ENCODE measurements around the gene PARVA. TPM values are rescaled to one million over a fixed set of nuclear protein-coding genes. Genes with fewer than 3 reads are reported as not detected.
"Not testable (repeated sequence)": the region's sequence is repeated elsewhere in the genome, so short reads cannot be mapped to it uniquely, and the experiment has no call there.

The PARVA gene
- total and polyA plus RNA-seq, 2 of the 8 experiments (the other 6 are each of a cell fraction or from before 2014, with no cell fraction given), result 3.1 to 13.5 TPM

- H3K9ac ChIP-seq (replicated peaks in 1 of 4; ENCODE audit: extremely low read depth in 1 of 4, low read depth in 3 of 4, low read length in 3 of 4); H2BK15ac ChIP-seq (ENCODE audit: low read length); H2AFZ ChIP-seq (ENCODE audit: low read length); H3K18ac ChIP-seq (ENCODE audit: extremely low read depth, low read length); H2BK20ac ChIP-seq (ENCODE audit: low read length); H3K27me3 ChIP-seq (replicated peaks in 1 of 4; ENCODE audit: control insufficient read depth in 3 of 4, extremely low read depth in 1 of 4, insufficient read depth in 3 of 4, low read length in 3 of 4); H2AK5ac ChIP-seq (ENCODE audit: low read depth, low read length); H3K14ac ChIP-seq (ENCODE audit: insufficient read length); H2BK120ac ChIP-seq (replicated peaks; ENCODE audit: low read depth, low read length); H3K9me3 ChIP-seq (ENCODE audit: insufficient read depth in 2 of 2, low read depth in 1 of 2, low read length in 1 of 2); FAIRE-seq; H3K79me1 ChIP-seq (ENCODE audit: low read depth, low read length); H4K5ac ChIP-seq (ENCODE audit: insufficient read length, low read depth, low read length); H4K91ac ChIP-seq (replicated peaks; ENCODE audit: insufficient read length, low read length); DNase-seq (ENCODE audit: low read depth in 1 of 2, low spot score in 2 of 2); H3K56ac ChIP-seq (replicated peaks; ENCODE audit: insufficient read length, low read depth, low read length); H3K4me1 ChIP-seq (replicated peaks in 1 of 4; ENCODE audit: control insufficient read depth in 3 of 4, insufficient read depth in 4 of 4, low read length in 3 of 4); H3K4me3 ChIP-seq (ENCODE audit: extremely low read depth in 1 of 4, insufficient read depth in 2 of 4, low read depth in 3 of 4, low read length in 4 of 4); H3K23ac ChIP-seq (ENCODE audit: insufficient read length); H3K36me3 ChIP-seq (ENCODE audit: control insufficient read depth in 2 of 4, insufficient read depth in 4 of 4, low read length in 3 of 4); H4K8ac ChIP-seq (ENCODE audit: extremely low read depth, insufficient read depth, low read length); H3K27ac ChIP-seq (ENCODE audit: low read depth, low read length); H3K4me2 ChIP-seq (ENCODE audit: insufficient read depth in 1 of 2, low read depth in 2 of 2, low read length in 2 of 2); H2BK5ac ChIP-seq (ENCODE audit: low read depth, low read length); H3K23me2 ChIP-seq (ENCODE audit: low read depth, low read length); H3K79me2 ChIP-seq (ENCODE audit: control insufficient read depth in 1 of 2, insufficient read depth in 2 of 2, low read length in 2 of 2); H2BK12ac ChIP-seq (ENCODE audit: low read depth, low read length); H4K20me1 ChIP-seq (replicated peaks in 1 of 2; ENCODE audit: control insufficient read depth in 1 of 2, insufficient read depth in 2 of 2, low read length in 2 of 2); H3K4ac ChIP-seq (replicated peaks; ENCODE audit: insufficient read length, low read depth, low read length): not testable (repeated sequence)
- WGBS, 2 experiments (ENCODE audit: extremely low coverage in 1 of 2, insufficient coverage in 1 of 2, insufficient read length in 1 of 2, insufficient replicate concordance in 2 of 2, low coverage in 1 of 2, low lambda C conversion rate in 2 of 2, missing lambda C conversion rate in 1 of 2), result 93% methylated on average over 6 of the region's 6 CpGs; no CpG with 5 or more reads in 1 of the 2 experiments
- ChIA-PET CTCF (ENCODE audit: partially characterized antibody) (interaction anchor here (1.0 to 3.6 kb wide), 4 partner anchors 9 to 547 kb away, joined by 3 to 18 read pairs (median 8); partner anchors contain the start of gene PARVA), POLR2A (ENCODE audit: partially characterized antibody) (interaction anchor here (3.6 kb wide), 1 partner anchor 9 kb away, joined by 31 read pairs; the partner anchor contains the start of gene PARVA)
These were observed 10.3 kb upstream of the PARVA start for GRCh38 chr11:12367057-12367456.

All from H1 (cell line).